Measurements from ENCODE around the gene EYS. TPM values are rescaled to one million over a fixed set of nuclear protein-coding genes. Genes with fewer than 3 reads are reported as not detected.

Gene EYS
- total RNA-seq, 2 experiments from 2014 or later, result not detected

DNA sequence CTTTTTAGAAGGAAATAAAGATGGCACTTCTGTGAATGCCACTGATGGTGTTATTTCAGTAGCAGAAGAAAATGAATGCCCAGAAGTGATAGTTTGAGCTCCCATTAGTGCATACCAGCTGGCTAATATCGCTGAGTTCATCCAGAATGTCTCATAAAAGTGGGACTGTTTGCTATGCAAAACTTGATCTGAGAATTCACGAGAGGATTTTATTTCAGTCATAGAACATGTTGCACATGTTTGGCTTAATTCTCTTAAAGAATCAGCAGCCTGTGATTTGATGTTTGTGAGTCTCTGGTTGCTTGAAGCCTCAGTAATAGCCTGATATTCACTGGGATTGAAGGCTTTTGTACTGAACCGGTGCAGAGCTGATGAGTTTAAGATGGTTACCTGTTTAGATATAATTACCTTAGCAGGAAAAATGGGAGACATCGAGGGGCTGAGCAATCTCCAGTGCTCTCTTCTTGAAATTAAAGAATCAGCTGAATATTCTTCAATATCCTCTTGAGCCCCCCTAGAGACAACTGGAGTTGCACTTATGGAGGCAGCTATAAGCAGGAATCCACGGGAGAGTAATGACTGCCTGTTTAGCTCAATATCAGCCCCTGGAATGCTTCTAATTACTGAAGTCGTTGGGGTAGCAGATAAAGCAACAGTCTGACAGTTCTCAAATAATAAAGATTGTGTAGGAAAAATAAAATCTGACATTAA lies 1115.9 kb downstream of the EYS start:
- CTCF ChIA-PET, result no interaction called here
- intact Hi-C loops (cut with DNase I, micrococcal nuclease), result no loop called here
- no peaks in the 10 kb centered on the region for H3K4me1 Mint-ChIP-seq

DNA sequence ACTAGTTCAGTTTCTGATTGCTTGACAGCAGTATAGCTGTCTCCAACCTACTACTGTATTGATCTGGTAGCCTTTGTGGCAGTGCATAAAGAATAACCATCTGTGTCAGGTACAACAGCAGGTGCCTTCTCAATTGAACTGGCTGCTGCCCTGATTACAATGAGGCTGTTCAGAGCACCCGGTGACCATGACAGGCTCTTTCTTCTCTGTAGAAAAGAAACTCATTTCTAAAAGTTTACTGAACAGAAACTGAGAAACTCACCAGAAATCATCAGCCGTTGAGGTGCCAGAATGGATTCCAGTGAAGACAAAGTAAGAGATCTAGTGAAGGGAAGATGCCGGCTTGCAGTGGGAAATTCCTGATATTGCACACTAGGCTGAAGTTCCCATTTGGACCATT lies 1117.1 kb downstream of the EYS start:
- no peak for DNase-seq
- H3K27me3 Mint-ChIP-seq, result no peaks in the 10 kb centered on the region
- ChIA-PET CTCF (no interaction called here), POLR2A (no interaction called here)
- no peaks in the 10 kb centered on the region for H3K36me3 Mint-ChIP-seq (ENCODE audit: low read depth)
- intact Hi-C loops (cut with DNase I, micrococcal nuclease), result no loop called here
- H3K4me1 Mint-ChIP-seq, result no peaks in the 10 kb centered on the region
- H3K27ac Mint-ChIP-seq, result no peak overlapping the region
- H3K4me3 Mint-ChIP-seq, result no peak overlapping the region
- H3K9me3 Mint-ChIP-seq (ENCODE audit: low read depth), result peaks cover 9% of the 10 kb centered on the region
- ATAC-seq, result no peak

More for the DNA sequence above, 1115.9 kb downstream of the EYS start:
- POLR2A ChIA-PET, result no interaction called here
- no peak for ATAC-seq
- Mint-ChIP-seq H3K27me3 (no peaks in the 10 kb centered on the region), H3K36me3 (ENCODE audit: low read depth) (no peaks in the 10 kb centered on the region), H3K4me3 (no peak overlapping the region), H3K27ac (no peak overlapping the region), H3K9me3 (ENCODE audit: low read depth) (peaks cover 14% of the 10 kb centered on the region)
- DNase-seq, result no peak

DNA sequence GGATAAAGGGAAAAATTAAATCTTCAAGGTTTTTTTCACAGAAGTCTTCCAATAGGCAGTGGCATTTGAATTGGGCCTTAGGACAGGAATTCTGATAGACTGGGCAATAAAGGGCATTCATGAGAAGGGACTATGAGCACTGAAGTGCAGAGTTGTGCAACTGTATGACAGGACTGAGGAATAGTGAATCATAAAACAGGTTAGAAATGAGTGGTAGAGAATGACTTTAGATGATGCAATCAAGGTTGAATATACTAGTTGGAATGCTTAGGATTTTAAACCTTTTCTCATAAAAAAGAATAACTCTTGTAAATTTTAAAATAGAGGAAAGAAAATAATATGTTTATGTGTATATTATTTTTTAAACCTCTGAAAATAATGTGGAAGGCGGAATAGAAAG lies 1126.7 kb downstream of the EYS start:
- DNase-seq, result no peak
- H3K9me3 Mint-ChIP-seq (ENCODE audit: low read depth), result peaks cover 3% of the 10 kb centered on the region
- no peaks in the 10 kb centered on the region for H3K27me3 Mint-ChIP-seq
- H3K36me3 Mint-ChIP-seq (ENCODE audit: low read depth), result no peaks in the 10 kb centered on the region
- intact Hi-C loops (cut with DNase I, micrococcal nuclease), result no loop called here
- H3K4me3 Mint-ChIP-seq, result no peak overlapping the region
- ATAC-seq, result no peak
- no peak overlapping the region for H3K27ac Mint-ChIP-seq
- CTCF ChIA-PET, result no interaction called here
- no peaks in the 10 kb centered on the region for H3K4me1 Mint-ChIP-seq
- POLR2A ChIA-PET, result no interaction called here

DNA sequence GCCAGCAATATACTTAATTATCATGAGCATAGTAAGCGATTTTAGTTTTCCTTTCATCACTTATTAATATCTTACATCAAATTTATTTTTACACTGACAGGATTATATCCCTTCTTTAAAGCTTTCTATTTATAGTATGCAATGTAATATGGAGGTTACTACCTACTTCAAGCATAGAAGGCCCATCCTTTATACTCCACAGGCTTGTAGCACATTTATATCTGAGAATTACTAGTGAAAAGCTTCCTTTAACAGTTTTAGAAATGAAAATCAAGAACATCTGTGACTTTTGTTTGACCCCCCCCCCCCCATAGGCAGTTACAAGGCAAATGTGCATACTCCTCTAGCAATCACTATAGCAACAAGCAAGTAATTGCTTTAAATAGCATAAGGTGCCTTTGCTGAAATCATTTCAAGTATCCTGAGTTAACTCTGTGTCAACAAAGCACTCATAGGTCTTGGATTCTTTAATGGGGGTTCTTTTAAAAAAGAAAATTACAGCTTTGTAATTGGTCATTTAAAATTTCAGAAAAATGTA lies 1153.7 kb downstream of the EYS start:
- CTCF ChIA-PET, result no interaction called here
- POLR2A ChIA-PET, result no interaction called here
- Mint-ChIP-seq H3K27ac (no peak overlapping the region), H3K4me3 (no peak overlapping the region), H3K27me3 (no peaks in the 10 kb centered on the region), H3K36me3 (ENCODE audit: low read depth) (no peaks in the 10 kb centered on the region), H3K9me3 (ENCODE audit: low read depth) (no peaks in the 10 kb centered on the region), H3K4me1 (no peaks in the 10 kb centered on the region)
- intact Hi-C loops (cut with DNase I, micrococcal nuclease), result no loop called here
- DNase-seq (no peak), ATAC-seq (no peak)

DNA sequence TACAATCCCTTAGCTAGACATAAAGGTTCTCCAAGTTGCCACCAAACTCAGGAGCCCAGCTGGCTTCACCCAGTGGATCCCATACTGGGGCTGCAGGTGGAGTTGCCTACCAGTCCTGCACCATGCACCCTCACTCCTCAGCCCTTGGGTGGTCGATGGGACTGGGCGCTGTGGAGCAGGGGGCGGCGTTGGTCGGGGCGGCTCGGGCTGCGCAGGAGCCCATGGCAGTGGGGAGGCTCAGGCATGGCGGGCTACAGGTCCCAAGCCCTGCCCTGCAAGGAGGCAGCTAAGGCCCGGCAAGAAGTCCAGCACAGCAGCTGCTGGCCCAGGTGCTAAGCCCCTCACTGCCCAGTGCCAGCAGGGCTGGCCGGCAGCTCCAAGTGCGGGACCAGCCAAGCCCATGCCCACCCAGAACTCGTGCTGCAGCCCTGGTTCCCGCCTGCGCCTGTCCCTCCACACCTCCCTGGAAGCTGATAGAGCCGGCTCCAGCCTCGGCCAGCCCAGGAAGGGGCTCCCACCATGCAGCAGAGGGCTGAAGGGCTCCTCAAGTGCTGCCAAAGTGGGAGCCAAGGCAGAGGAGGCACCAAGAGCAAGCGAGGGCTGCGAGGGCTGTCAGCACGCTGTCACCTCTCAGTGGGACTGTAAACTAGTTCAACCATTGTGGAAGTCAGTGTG lies 1159.3 kb downstream of the EYS start:
- ChIA-PET POLR2A (no interaction called here), CTCF (no interaction called here)
- H3K36me3 Mint-ChIP-seq (ENCODE audit: low read depth), result no peaks in the 10 kb centered on the region
- H3K4me3 Mint-ChIP-seq, result no peak overlapping the region
- ATAC-seq (no peak), DNase-seq (no peak)
- H3K4me1 Mint-ChIP-seq, result no peaks in the 10 kb centered on the region
- H3K9me3 Mint-ChIP-seq (ENCODE audit: low read depth), result peaks cover 2% of the 10 kb centered on the region
- intact Hi-C loops (cut with DNase I, micrococcal nuclease), result no loop called here
- H3K27me3 Mint-ChIP-seq, result no peaks in the 10 kb centered on the region
- no peak overlapping the region for H3K27ac Mint-ChIP-seq

DNA sequence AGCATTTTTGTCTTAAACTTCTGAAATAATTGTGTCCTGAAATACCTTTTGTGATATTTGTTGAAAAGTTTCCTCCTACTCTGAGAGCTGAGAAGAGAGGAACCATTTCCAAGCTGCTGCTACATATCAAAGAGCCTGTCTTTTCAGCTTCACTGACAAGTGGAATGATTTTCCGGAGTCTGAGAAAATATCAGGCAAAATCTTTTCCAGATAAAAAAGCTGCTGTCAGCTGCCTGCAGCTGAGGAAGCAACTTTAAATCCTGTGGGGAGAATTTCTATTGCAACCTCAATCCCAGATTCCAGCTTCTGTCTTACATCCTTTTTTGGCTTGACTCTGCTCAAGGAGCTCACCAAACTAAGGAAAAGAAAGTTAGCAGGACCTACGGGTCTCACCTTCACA lies 1167.1 kb downstream of the EYS start:
- Mint-ChIP-seq H3K36me3 (ENCODE audit: low read depth) (no peaks in the 10 kb centered on the region), H3K27ac (no peak overlapping the region), H3K27me3 (no peaks in the 10 kb centered on the region), H3K9me3 (ENCODE audit: low read depth) (peaks cover 3% of the 10 kb centered on the region), H3K4me1 (no peaks in the 10 kb centered on the region), H3K4me3 (no peak overlapping the region)
- intact Hi-C loops (cut with DNase I, micrococcal nuclease), result no loop called here
- ChIA-PET CTCF (no interaction called here), POLR2A (no interaction called here)
- ATAC-seq (no peak), DNase-seq (no peak)

DNA sequence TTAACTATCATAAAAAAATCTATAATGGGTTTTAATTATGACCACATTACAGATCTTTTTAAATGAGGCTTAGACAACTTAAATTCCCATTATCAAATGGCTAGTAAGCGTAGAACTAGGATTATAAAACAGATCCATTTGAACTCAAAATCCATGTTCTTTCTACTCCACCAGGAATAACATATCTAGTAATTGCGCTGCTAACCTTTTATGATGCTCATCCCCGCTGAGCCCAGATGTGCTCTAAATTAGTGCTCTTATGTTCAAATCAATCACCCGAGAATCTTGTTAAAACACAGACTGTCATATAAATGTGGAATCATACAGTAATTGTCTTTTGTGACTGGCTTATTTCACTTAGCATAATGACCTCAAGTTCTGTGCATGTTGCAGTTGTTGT lies 1168.3 kb downstream of the EYS start:
- intact Hi-C loops (cut with DNase I, micrococcal nuclease), result no loop called here
- POLR2A ChIA-PET, result no interaction called here
- H3K4me3 Mint-ChIP-seq, result no peak overlapping the region

DNA sequence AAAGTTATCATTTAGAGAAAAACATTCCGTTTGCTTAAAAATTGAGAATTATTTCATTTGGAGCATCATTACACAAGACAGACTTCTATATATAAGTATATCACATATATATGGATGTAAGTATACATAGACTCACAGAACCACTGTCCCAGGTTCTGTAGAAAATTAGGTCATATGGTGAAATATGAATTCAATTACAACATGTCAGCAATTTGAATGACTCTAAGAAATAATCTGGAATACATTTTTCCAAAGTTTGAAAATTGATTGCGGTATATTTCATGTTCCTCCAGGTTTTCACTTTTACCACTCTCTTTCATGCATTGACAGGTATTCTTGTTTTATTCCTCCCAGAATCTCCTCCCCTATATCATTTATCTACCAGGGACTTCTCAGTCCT lies 1179.1 kb downstream of the EYS start:
- POLR2A ChIA-PET, result no interaction called here
- Mint-ChIP-seq H3K9me3 (ENCODE audit: low read depth) (peaks cover 10% of the 10 kb centered on the region), H3K27ac (no peak overlapping the region), H3K4me1 (no peaks in the 10 kb centered on the region), H3K27me3 (no peaks in the 10 kb centered on the region), H3K36me3 (ENCODE audit: low read depth) (no peaks in the 10 kb centered on the region), H3K4me3 (no peak overlapping the region)
- DNase-seq (no peak), ATAC-seq (no peak)
- CTCF ChIA-PET, result no interaction called here
- intact Hi-C loops (cut with DNase I, micrococcal nuclease), result no loop called here

More for the DNA sequence above, 1168.3 kb downstream of the EYS start:
- CTCF ChIA-PET, result no interaction called here
- Mint-ChIP-seq H3K4me1 (no peaks in the 10 kb centered on the region), H3K27ac (no peak overlapping the region), H3K9me3 (ENCODE audit: low read depth) (peaks cover 4% of the 10 kb centered on the region), H3K36me3 (ENCODE audit: low read depth) (no peaks in the 10 kb centered on the region), H3K27me3 (no peaks in the 10 kb centered on the region)
- no peak for DNase-seq
- ATAC-seq, result no peak

DNA sequence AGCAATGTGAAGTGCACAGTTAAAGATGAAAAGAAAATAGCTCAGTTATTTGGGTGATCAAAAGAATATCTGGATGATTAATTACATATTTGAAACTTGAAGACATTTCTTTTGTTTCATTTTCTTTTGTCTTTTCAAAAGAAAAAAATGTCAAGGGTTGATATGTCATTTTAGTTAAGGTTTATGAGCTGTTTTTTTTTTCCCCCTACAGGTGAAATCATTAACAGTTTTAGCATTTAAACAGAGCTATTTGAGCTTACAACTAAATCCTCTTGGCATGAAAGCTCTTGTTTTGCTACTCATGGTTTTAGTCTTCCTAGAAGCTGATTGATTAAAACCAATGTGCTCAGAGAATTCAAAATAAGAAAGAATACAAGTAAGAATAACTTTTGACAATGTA lies 1184.2 kb downstream of the EYS start:
- intact Hi-C loops (cut with DNase I, micrococcal nuclease), result no loop called here
- POLR2A ChIA-PET, result no interaction called here
- CTCF ChIA-PET, result interaction anchor here (0.6 kb wide), 1 partner anchor 477 kb away, joined by 3 read pairs; no protein-coding TSS in a partner anchor

DNA sequence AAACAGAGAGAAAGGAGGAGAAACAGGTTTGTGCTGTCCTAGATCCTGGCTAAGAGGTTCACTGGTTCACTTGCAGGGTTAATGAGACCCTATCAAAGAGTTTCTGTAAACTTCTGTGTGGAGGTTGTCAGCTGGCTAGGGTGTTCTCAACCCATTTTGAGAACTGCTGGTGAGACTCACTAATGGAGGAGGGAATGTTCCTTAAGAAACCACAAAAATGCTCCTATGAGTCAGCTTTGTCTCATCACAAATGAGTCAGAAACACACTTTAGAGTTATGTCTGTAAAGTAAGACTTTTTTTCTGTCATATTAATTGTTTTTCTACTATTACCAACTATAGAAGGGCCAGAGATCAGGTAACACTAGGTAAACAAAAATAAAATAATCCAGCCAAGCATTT lies 1187.0 kb downstream of the EYS start:
- ChIA-PET POLR2A (no interaction called here), CTCF (no interaction called here)
- intact Hi-C loops (cut with DNase I, micrococcal nuclease), result no loop called here
- H3K27me3 Mint-ChIP-seq, result no peaks in the 10 kb centered on the region
- no peaks in the 10 kb centered on the region for H3K36me3 Mint-ChIP-seq (ENCODE audit: low read depth)
- peaks cover 8% of the 10 kb centered on the region for H3K9me3 Mint-ChIP-seq (ENCODE audit: low read depth)
- ATAC-seq, result peak; percentile 30
- H3K4me1 Mint-ChIP-seq, result no peaks in the 10 kb centered on the region
- H3K27ac Mint-ChIP-seq, result no peak overlapping the region
- DNase-seq, result no peak
- H3K4me3 Mint-ChIP-seq, result no peak overlapping the region

More for the DNA sequence above, 1184.2 kb downstream of the EYS start:
- DNase-seq (no peak), ATAC-seq (no peak)
- H3K4me3 Mint-ChIP-seq, result no peak overlapping the region
- H3K27ac Mint-ChIP-seq, result no peak overlapping the region
- H3K36me3 Mint-ChIP-seq (ENCODE audit: low read depth), result no peaks in the 10 kb centered on the region
- H3K9me3 Mint-ChIP-seq (ENCODE audit: low read depth), result peaks cover 12% of the 10 kb centered on the region
- no peaks in the 10 kb centered on the region for H3K27me3 Mint-ChIP-seq
- no peaks in the 10 kb centered on the region for H3K4me1 Mint-ChIP-seq

DNA sequence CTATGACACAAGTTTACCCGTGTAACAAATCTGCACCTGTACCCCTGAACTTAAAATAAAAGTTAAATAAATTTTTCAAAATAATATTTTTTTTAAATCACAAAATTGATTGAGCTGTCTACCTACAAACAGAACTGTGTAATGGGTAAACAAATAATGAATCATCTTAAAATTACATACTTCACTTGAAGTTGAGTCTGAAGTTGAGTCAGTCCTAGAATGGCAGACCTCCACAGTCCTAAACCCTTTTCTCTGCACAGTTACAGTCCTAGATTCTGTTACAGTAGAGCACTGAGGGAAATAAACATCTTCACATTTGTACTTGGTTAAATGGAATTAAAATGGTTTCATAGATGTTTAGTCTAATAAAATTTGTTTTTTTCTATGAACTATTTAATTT lies 1190.6 kb downstream of the EYS start:
- Mint-ChIP-seq H3K36me3 (ENCODE audit: low read depth) (no peaks in the 10 kb centered on the region), H3K9me3 (ENCODE audit: low read depth) (peaks cover 12% of the 10 kb centered on the region), H3K4me1 (no peaks in the 10 kb centered on the region), H3K27me3 (no peaks in the 10 kb centered on the region), H3K4me3 (no peak overlapping the region), H3K27ac (no peak overlapping the region)
- intact Hi-C loops (cut with DNase I, micrococcal nuclease), result no loop called here
- POLR2A ChIA-PET, result no interaction called here
- no peak for ATAC-seq
- CTCF ChIA-PET, result no interaction called here
- DNase-seq, result no peak

DNA sequence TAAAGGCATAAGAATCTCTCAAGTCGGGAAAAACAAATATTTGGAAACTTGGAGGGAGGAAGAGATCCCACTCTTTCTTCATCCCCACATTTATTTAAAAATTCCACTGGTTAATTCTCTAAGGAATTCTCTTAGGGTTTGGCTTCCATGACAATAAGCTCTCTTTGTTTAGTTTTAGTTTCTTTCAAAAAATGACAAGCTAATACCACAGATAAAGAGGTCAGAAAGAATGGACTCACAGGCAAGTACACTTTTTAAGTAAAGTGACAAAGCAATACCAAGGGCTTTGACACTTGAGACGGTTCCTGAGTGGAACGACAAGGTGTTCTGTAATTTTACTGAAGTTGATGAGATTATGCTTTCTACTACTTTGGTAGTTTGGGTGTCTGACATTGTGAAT lies 1199.4 kb downstream of the EYS start:
- Mint-ChIP-seq H3K9me3 (ENCODE audit: low read depth) (peaks cover 5% of the 10 kb centered on the region), H3K4me3 (no peak overlapping the region), H3K4me1 (no peaks in the 10 kb centered on the region), H3K36me3 (ENCODE audit: low read depth) (no peaks in the 10 kb centered on the region), H3K27ac (no peak overlapping the region), H3K27me3 (no peaks in the 10 kb centered on the region)
- POLR2A ChIA-PET, result no interaction called here
- ATAC-seq (no peak), DNase-seq (no peak)
- CTCF ChIA-PET, result no interaction called here
- intact Hi-C loops (cut with DNase I, micrococcal nuclease), result no loop called here
